HepG2 (cell line): ENCODE measurements around the gene KLHL35. TPM values are rescaled to one million over a fixed set of nuclear protein-coding genes. Genes with fewer than 3 reads are reported as not detected.

ENCODE experiments used
- ATAC-seq: fragments of 200-7000 bp; cut with Tn5 transposase; 3 replicates; pipeline ENCODE4 v1.9.1; 2020; ENCODE audit warnings: mild to moderate bottlenecking, moderate library complexity
- BruUV-seq: library from RNA; stranded (reverse); fragments of 400-500 nt; replicated peaks from 2 replicates; lab custom pipeline; 2021; lab: Mats Ljungman, UMichigan
- CTCF ChIA-PET: fragments of 300-600 bp; formaldehyde crosslinking; extraction: SDS; loops from one replicate; lab custom pipeline; 2021; ENCODE audit warnings: low total read pairs, inconsistent platforms, low intra/inter-chr PET ratio; lab: Yijun Ruan, JAX
- POLR2A ChIA-PET: fragments of 350-600 bp; sonication (Branson Sonifier 250); formaldehyde crosslinking; loops from one replicate; lab custom pipeline; 2020; ENCODE audit warnings: antibody characterized with exemption, inconsistent platforms; lab: Yijun Ruan, JAX
- DNase-seq: peaks from one replicate; pipeline ENCODE4 v3.0.0-alpha.2; 2015; ENCODE audit warnings: low spot score
- FAIRE-seq: peaks from 3 replicates; lab custom pipeline; 2011; peaks lifted over from hg19 to GRCh38; lab: Jason Lieb, UNC
- H2AFZ ChIP-seq: one replicate; pipeline ENCODE4 v1.6.1; 2011; ENCODE audit warnings: low read length, inconsistent platforms
- H3K27ac ChIP-seq: fragments of 300-600 bp; 3 replicates; pipeline ENCODE4 v1.8.0; 2011; ENCODE audit warnings: mixed run types, mild to moderate bottlenecking, mixed read lengths, low read length, inconsistent platforms; ENCODE audit not compliant: insufficient read depth; ENCODE audit errors: extremely low read length
- H3K27me3 ChIP-seq, 2 experiments: fragments of 200-600 bp in 1 of 2; 2 replicates in 1 of 2; 3 replicates in 1 of 2; pipeline versions ENCODE4 v1.6.0 to v1.8.0; 2011; ENCODE audit warnings: low read length in 2 of 2, mild to moderate bottlenecking in 2 of 2, moderate library complexity in 2 of 2, inconsistent platforms in 1 of 2; ENCODE audit not compliant: insufficient read depth in 2 of 2, control insufficient read depth in 1 of 2
- H3K36me3 ChIP-seq, 2 experiments: fragments of 200-600 bp in 1 of 2; replicated peaks in 1 of 2; 2 replicates in 1 of 2; 3 replicates in 1 of 2; pipeline versions ENCODE4 v1.5.1 to v1.8.0; 2011; ENCODE audit warnings: low read length in 2 of 2, inconsistent platforms in 1 of 2; ENCODE audit not compliant: insufficient read depth in 2 of 2, control insufficient read depth in 1 of 2
- H3K4me1 ChIP-seq: 2 replicates; pipeline ENCODE4 v1.5.1; 2012; ENCODE audit warnings: low read length, inconsistent platforms; ENCODE audit not compliant: insufficient read depth
- H3K4me2 ChIP-seq: 2 replicates; pipeline ENCODE4 v1.6.0; 2011; ENCODE audit warnings: low read depth, low read length, inconsistent platforms
- H3K4me3 ChIP-seq, 3 experiments: fragments of 200-600 bp in 1 of 3; sonication (generic), shearing (Covaris generic) in 1 of 3; replicated peaks in 1 of 3; 2 replicates each; pipeline ENCODE4 v1.5.1; 2011 to 2016; ENCODE audit warnings: low read length in 3 of 3, inconsistent platforms in 2 of 3, low read depth in 2 of 3, mild to moderate bottlenecking in 2 of 3, control low read depth in 1 of 3, mixed read lengths in 1 of 3; ENCODE audit not compliant: insufficient read depth in 1 of 3
- H3K79me2 ChIP-seq: one replicate; pipeline ENCODE4 v1.6.1; 2011; ENCODE audit warnings: low read length, inconsistent platforms; ENCODE audit not compliant: insufficient read depth
- H3K9ac ChIP-seq: 2 replicates; pipeline ENCODE4 v1.6.0; 2011; ENCODE audit warnings: mild to moderate bottlenecking, low read depth, low read length, inconsistent platforms; ENCODE audit not compliant: insufficient read depth
- H3K9me3 ChIP-seq: 2 replicates; pipeline ENCODE4 v1.5.1; 2012; ENCODE audit warnings: mild to moderate bottlenecking, low read length
- H4K20me1 ChIP-seq: 2 replicates; pipeline ENCODE4 v1.6.0; 2011; ENCODE audit warnings: inconsistent platforms, mild to moderate bottlenecking, low read length, moderate library complexity; ENCODE audit not compliant: insufficient read depth
- AGO2 ChIP-seq: fragments of 200-400 bp; formaldehyde crosslinking; optimal IDR thresholded peaks from 2 replicates; pipeline ENCODE3; 2017; ENCODE audit warnings: mild to moderate bottlenecking, low read depth, low read length, moderate library complexity
- IKZF1 ChIP-seq: fragments of 450-650 bp; IDR thresholded peaks from 2 replicates; pipeline ENCODE4 v1.7.1; 2016
- MEF2D ChIP-seq: sonication (generic); formaldehyde crosslinking; IDR thresholded peaks from 2 replicates; pipeline ENCODE4 v1.5.1; 2020; ENCODE audit warnings: mild to moderate bottlenecking, missing genetic modification reagents
- SMARCE1 ChIP-seq: fragments of 450-650 bp; IDR thresholded peaks from 2 replicates; pipeline ENCODE4 v1.6.1; 2017; ENCODE audit warnings: borderline replicate concordance
- SRY ChIP-seq: sonication (generic); formaldehyde crosslinking; IDR thresholded peaks from 2 replicates; pipeline ENCODE4 v1.8.0; 2022; ENCODE audit warnings: mild to moderate bottlenecking, missing genetic modification reagents
- ZMYM2 ChIP-seq: sonication (generic); formaldehyde crosslinking; IDR thresholded peaks from 2 replicates; pipeline ENCODE4 v1.8.0; 2022; ENCODE audit warnings: mild to moderate bottlenecking, missing genetic modification reagents
- ZNF253 ChIP-seq: sonication (generic); formaldehyde crosslinking; IDR thresholded peaks from 2 replicates; pipeline ENCODE4 v1.8.0; 2022; ENCODE audit warnings: mild to moderate bottlenecking, missing genetic modification reagents, borderline replicate concordance
- ZNF549 ChIP-seq: sonication (generic); formaldehyde crosslinking; IDR thresholded peaks from 2 replicates; pipeline ENCODE4 v1.5.0; 2020; ENCODE audit warnings: missing genetic modification reagents
- WGBS: methylation state at CpG from one replicate; pipeline ENCODE4 v1.1.6; 2017; ENCODE audit warnings: low lambda C conversion rate; 5-methylcytosine and 5-hydroxymethylcytosine counted together
- in situ Hi-C: cut with HindIII; loops from 2 replicates; pipeline ENCODE4 v1.10.0; 2017; ENCODE audit warnings: low pct_unique_long_range_greater_than_20kb; ENCODE audit not compliant: extremely low pct_ligation_motif_present
- intact Hi-C: fragments of 100-400 bp; cut with micrococcal nuclease; formaldehyde crosslinking; loops from one replicate; pipeline ENCODE4 v1.10.0; 2022; ENCODE audit not compliant: unreplicated experiment
- polyA plus RNA-seq, 8 experiments: library from polyadenylated mRNA; depleted of rRNA in 3 of 8; stranded (reverse) in 7 of 8; unstranded in 1 of 8; fragments of >200 nt; fragmentation: Illumina TruSeq in 4 of 8; extraction: Trizol in 4 of 8; gene quantifications; 2 replicates each; pipeline versions ENCODE4 v1.2.1 to v1.2.3, GENCODE V29; 2011 to 2016; ENCODE audit warnings: low read depth in 4 of 8, missing spikeins in 1 of 8, mixed read lengths in 1 of 8; ENCODE audit not compliant: insufficient read depth in 1 of 8
- total RNA-seq, 5 experiments: library from RNA; depleted of rRNA; stranded (reverse); fragments of >200 nt; fragmentation: Illumina TruSeq; extraction: Trizol; gene quantifications; 2 replicates each; pipeline ENCODE4 v1.2.3, GENCODE V29; 2016; ENCODE audit warnings: low read depth in 1 of 5
- TF ChIP-seq, protein P1 (sequence below): sonication (generic); formaldehyde crosslinking; conservative IDR thresholded peaks from 2 replicates; pipeline ENCODE4 v1.8.0; 2022; ENCODE audit warnings: missing genetic modification reagents
- TF ChIP-seq, protein P2 (sequence below): sonication (generic); formaldehyde crosslinking; IDR thresholded peaks from 2 replicates; pipeline ENCODE4 v1.4.0; 2020; ENCODE audit warnings: mild to moderate bottlenecking, missing genetic modification reagents
- TF ChIP-seq, protein P3 (sequence below), 2 experiments: sonication (generic) in 1 of 2; formaldehyde crosslinking in 1 of 2; IDR thresholded peaks; 2 replicates each; pipeline versions ENCODE4 v1.4.0 to v1.6.1; 2018 to 2020; ENCODE audit warnings: missing genetic modification reagents in 2 of 2, borderline replicate concordance in 1 of 2, low read depth in 1 of 2, mild to moderate bottlenecking in 1 of 2, missing biosample characterization in 1 of 2
- TF ChIP-seq, protein P4 (sequence below): sonication (generic); formaldehyde crosslinking; IDR thresholded peaks from 2 replicates; pipeline ENCODE4 v1.4.0; 2020; ENCODE audit warnings: missing genetic modification reagents

KLHL35 gene
- total and polyA plus RNA-seq, 2 of the 13 experiments (the other 11 are each of a cell fraction or from before 2014, with no cell fraction given), result not detected

DNA sequence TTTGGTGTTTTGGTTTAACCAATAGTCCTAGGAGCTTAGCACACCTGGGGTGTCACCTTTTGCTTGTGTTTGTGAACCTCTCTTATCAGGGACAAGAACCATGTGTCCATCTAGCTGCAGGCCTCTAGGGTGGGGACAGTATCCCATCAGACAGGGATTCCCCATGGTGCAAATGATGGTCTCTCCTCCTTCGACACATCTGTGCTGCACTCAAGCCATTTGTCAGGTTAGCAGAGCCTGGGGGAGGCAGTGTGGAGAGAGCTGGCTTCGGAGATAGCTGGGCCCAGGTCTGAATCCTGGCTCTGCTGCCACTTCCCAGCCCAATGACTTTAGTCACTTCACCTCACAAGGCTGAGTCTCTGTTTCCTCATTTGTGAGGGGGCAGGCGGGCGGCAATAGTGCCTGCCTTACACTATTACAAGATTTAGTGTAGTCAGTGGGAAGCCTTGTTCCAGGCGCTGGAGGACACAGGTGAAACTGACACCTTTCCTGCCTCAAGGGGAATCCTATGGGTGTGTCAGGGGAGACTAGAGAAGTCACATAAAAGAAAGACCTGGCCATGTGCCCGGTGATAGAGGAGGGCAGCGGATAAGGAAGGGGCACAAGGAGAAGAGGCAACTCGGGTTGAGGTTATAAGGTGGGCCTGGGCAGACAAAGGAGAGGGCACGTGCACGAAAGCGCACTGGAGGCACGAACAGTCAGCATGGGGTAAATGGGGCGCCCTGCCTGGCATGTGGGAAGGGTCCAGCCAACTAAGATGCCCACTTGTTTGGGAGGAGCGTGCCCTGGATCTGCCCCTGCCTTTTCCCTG is 12.6 kb downstream of the KLHL35 start:
- H3K27me3 ChIP-seq, result no peaks in the 10 kb centered on the region
- H3K4me3 ChIP-seq, result no peak overlapping the region
- peaks cover 38% of the 10 kb centered on the region for H3K4me1 ChIP-seq
- H3K9ac ChIP-seq, result no peak overlapping the region
- BruUV-seq, result no TSS peak
- FAIRE-seq (no peak), ATAC-seq (no peak), DNase-seq (no peak)
- peaks cover 10% of the 10 kb centered on the region for H4K20me1 ChIP-seq
- H3K9me3 ChIP-seq, result no peaks in the 10 kb centered on the region
- POLR2A ChIA-PET, result no interaction called here
- no peaks in the 10 kb centered on the region for H3K36me3 ChIP-seq
- WGBS, result 91% methylated on average over 13 of the region's 14 CpGs
- H3K79me2 ChIP-seq, result no peaks in the 10 kb centered on the region
- no peak overlapping the region for H3K4me2 ChIP-seq
- in situ Hi-C loops, result no loop called here
- TF ChIP-seq, protein P1, sequence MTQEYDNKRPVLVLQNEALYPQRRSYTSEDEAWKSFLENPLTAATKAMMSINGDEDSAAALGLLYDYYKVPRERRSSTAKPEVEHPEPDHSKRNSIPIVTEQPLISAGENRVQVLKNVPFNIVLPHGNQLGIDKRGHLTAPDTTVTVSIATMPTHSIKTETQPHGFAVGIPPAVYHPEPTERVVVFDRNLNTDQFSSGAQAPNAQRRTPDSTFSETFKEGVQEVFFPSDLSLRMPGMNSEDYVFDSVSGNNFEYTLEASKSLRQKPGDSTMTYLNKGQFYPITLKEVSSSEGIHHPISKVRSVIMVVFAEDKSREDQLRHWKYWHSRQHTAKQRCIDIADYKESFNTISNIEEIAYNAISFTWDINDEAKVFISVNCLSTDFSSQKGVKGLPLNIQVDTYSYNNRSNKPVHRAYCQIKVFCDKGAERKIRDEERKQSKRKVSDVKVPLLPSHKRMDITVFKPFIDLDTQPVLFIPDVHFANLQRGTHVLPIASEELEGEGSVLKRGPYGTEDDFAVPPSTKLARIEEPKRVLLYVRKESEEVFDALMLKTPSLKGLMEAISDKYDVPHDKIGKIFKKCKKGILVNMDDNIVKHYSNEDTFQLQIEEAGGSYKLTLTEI, result no peak
- TF ChIP-seq IKZF1, result no peak
- no peak for TF ChIP-seq ZNF253 (CRISPR knock-in tag)
- TF ChIP-seq SRY (CRISPR knock-in tag), result no peak
- TF ChIP-seq SMARCE1, result no peak
- CTCF ChIA-PET, result no interaction called here
- no peak overlapping the region for H2AFZ ChIP-seq
- H3K27ac ChIP-seq, result no peak overlapping the region
- intact Hi-C loops, result no loop called here

DNA sequence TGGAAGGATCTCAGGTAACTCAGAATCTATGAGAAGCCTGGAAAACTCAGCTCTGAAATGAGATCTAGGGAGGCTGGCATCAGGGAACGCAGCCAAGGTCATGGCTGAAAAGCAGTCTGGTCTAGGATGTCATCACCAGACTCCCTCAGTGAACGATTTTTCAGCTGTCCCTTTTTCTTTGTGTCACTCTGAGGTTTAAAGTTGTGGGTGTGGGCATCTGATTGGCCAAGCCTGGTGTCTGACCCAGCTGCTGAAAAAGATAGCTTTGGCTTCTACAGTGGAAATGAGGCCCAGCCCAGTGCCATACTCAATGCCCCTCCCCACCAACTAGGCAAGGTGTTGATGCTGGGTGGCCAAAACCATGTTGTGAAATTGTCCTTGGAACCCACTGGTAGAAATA is 19.1 kb downstream of the KLHL35 start:
- 62% methylated on average over 2 of the region's 2 CpGs for WGBS
- BruUV-seq, result no TSS peak
- H3K4me3 ChIP-seq, result no peak overlapping the region
- no peak for DNase-seq
- ChIA-PET CTCF (no interaction called here), POLR2A (interaction anchor here (0.9 to 1.9 kb wide), 2 partner anchors 13 to 20 kb away, joined by 3 to 4 read pairs; no protein-coding TSS in a partner anchor)
- H3K4me2 ChIP-seq, result no peak overlapping the region
- ATAC-seq, result no peak
- H3K9me3 ChIP-seq, result no peaks in the 10 kb centered on the region
- in situ Hi-C loops (no loop called here), intact Hi-C loops (no loop called here)
- peaks cover 5 to 12% of the 10 kb centered on the region in 2 experiments; a peak in 4 of 5 replicates for H3K36me3 ChIP-seq
- H3K27ac ChIP-seq, result no peak overlapping the region
- H3K4me1 ChIP-seq, result no peaks in the 10 kb centered on the region
- H4K20me1 ChIP-seq, result peaks cover under 1% of the 10 kb centered on the region
- no peaks in the 10 kb centered on the region for H3K27me3 ChIP-seq
- no peak overlapping the region for H2AFZ ChIP-seq
- no peak for FAIRE-seq
- no peak overlapping the region for H3K9ac ChIP-seq
- no peaks in the 10 kb centered on the region for H3K79me2 ChIP-seq
- TF ChIP-seq MEF2D (CRISPR knock-in tag) (no peak), ZMYM2 (CRISPR knock-in tag) (no peak), ZNF549 (no peak), AGO2 (no peak)
- TF ChIP-seq, protein P2, sequence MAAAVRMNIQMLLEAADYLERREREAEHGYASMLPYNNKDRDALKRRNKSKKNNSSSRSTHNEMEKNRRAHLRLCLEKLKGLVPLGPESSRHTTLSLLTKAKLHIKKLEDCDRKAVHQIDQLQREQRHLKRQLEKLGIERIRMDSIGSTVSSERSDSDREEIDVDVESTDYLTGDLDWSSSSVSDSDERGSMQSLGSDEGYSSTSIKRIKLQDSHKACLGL (CRISPR knock-in tag), result no peak
- TF ChIP-seq, protein P3, sequence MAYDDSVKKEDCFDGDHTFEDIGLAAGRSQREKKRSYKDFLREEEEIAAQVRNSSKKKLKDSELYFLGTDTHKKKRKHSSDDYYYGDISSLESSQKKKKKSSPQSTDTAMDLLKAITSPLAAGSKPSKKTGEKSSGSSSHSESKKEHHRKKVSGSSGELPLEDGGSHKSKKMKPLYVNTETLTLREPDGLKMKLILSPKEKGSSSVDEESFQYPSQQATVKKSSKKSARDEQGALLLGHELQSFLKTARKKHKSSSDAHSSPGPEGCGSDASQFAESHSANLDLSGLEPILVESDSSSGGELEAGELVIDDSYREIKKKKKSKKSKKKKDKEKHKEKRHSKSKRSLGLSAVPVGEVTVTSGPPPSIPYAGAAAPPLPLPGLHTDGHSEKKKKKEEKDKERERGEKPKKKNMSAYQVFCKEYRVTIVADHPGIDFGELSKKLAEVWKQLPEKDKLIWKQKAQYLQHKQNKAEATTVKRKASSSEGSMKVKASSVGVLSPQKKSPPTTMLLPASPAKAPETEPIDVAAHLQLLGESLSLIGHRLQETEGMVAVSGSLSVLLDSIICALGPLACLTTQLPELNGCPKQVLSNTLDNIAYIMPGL (CRISPR knock-in tag; IDR thresholded peaks at IDR 0.05; ENCODE audit: borderline replicate concordance in 1 of 2, low read depth in 1 of 2), result no peak
- TF ChIP-seq, protein P4, sequence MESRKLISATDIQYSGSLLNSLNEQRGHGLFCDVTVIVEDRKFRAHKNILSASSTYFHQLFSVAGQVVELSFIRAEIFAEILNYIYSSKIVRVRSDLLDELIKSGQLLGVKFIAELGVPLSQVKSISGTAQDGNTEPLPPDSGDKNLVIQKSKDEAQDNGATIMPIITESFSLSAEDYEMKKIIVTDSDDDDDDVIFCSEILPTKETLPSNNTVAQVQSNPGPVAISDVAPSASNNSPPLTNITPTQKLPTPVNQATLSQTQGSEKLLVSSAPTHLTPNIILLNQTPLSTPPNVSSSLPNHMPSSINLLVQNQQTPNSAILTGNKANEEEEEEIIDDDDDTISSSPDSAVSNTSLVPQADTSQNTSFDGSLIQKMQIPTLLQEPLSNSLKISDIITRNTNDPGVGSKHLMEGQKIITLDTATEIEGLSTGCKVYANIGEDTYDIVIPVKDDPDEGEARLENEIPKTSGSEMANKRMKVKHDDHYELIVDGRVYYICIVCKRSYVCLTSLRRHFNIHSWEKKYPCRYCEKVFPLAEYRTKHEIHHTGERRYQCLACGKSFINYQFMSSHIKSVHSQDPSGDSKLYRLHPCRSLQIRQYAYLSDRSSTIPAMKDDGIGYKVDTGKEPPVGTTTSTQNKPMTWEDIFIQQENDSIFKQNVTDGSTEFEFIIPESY (CRISPR knock-in tag), result no peak
